MM.1S (cell line): ENCODE results near the gene SMYD4.

Experiments
- EZH2 ChIP-seq: fragments of 300-600 bp; sonication (generic); optimal IDR thresholded peaks from 2 replicates; pipeline ENCODE3; 2017; ENCODE audit warnings: low read depth, mild to moderate bottlenecking, antibody characterized with exemption, low read length, mixed read lengths
- EZH2phosphoT487 ChIP-seq: fragments of 300-600 bp; sonication (generic); IDR thresholded peaks from 2 replicates; pipeline ENCODE4 v1.6.1; 2018; ENCODE audit warnings: antibody characterized with exemption, low read length
- TF ChIP-seq, protein P1 (sequence below): fragments of 300-600 bp; sonication (generic); IDR thresholded peaks from 2 replicates; pipeline ENCODE4 v1.5.1; 2016; ENCODE audit warnings: antibody characterized with exemption, low read length, mixed read lengths

DNA sequence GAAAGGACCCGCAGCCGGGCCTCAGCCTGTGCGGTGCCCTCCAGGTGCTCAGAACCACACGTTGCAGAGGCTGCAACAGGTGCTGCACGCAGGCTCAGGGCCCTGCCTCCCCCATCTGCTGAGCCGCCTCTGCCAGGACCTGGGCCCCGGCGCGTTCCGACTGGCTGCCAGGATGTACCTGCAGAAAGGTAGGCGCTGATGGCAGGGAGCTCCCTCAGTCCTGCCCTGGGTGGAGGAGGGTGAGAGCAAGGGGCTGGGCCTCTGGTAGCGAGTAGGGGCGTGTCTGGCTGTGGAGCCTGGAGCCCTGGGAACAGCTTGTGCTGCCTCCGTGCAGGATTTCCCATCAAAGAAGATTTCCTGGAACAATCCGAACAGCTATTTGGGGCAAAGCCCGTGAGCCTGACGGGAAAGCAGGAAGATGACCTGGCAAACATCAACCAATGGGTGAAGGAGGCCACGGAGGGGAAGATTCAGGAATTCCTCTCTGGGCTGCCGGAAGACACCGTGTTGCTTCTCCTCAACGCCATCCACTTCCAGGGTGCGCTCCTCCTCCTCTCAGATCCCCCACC is 82.6 kb downstream of the SMYD4 start:
- TF ChIP-seq, protein P1, sequence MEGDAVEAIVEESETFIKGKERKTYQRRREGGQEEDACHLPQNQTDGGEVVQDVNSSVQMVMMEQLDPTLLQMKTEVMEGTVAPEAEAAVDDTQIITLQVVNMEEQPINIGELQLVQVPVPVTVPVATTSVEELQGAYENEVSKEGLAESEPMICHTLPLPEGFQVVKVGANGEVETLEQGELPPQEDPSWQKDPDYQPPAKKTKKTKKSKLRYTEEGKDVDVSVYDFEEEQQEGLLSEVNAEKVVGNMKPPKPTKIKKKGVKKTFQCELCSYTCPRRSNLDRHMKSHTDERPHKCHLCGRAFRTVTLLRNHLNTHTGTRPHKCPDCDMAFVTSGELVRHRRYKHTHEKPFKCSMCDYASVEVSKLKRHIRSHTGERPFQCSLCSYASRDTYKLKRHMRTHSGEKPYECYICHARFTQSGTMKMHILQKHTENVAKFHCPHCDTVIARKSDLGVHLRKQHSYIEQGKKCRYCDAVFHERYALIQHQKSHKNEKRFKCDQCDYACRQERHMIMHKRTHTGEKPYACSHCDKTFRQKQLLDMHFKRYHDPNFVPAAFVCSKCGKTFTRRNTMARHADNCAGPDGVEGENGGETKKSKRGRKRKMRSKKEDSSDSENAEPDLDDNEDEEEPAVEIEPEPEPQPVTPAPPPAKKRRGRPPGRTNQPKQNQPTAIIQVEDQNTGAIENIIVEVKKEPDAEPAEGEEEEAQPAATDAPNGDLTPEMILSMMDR, result no peak
- no peak for TF ChIP-seq EZH2
- no peak for TF ChIP-seq EZH2phosphoT487
